Smooth muscle cell of the brain vasculature (primary cell): ENCODE measurements around the gene KIAA1614.
"Not testable (repeated sequence)": the region's sequence is repeated elsewhere in the genome, so short reads cannot be mapped to it uniquely, and the experiment has no call there.

Source experiments
- DNase-seq: peaks from one replicate; pipeline ENCODE4 v3.0.0-alpha.2; 2012; ENCODE audit warnings: low read depth, low spot score

Gene KIAA1614

DNA sequence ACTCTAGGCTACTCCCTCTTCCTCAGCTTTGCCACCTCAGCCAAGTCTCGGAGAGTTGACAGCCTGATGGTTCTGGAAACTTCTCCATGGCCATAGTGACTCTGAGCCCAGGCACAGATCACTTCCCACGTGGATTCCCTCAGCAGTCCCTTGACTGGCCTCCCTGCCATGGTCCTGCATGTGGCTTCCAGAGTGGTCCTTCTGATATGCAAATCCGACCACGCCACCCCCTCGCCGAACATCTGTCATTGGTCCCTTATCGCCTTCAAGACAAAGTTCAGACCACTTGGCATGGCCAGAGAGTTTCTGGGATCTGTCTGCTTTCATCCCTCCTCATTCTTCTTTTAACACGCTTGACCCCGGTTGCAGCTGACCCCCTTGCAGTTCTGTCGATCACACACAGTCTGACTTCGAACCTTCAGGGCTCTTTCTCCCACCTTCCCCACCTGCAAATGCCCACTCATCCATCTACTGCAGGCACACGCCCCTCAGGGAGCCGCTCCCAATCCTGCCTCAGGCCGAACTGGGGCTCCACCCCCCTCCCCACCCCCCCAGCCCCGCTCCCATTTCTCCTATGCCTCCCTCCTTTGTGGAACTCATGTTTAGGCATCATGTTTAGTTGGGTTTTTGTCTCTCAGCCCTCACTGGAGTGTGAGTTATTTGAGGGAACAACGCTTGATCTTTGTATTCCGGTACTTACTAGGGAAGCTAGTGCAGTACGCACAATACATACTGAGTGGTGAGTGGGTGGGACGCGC, 29.0 kb downstream of the KIAA1614 start:
- DNase-seq = no peak

DNA sequence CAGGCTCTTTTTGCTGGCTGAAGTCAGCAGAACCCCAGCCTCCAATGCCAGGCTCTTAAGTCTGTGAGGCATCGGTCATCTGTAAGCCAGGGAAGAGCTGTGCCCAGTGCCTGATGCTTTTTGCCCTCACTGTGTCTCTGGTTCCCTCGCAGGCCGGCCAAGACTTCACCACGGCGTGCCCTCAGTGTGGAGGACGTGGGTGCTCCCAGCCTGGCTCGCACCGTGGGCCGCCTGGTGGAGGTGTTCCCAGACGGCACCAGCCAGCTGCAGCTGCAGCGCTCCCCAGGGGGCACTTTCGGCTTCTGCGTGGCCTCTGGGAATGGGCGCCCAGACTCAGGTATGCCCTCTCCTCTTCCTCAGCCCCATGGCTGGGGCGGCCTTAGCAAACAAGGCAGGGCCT, 32.5 kb downstream of the KIAA1614 start:
- no peak for DNase-seq

DNA sequence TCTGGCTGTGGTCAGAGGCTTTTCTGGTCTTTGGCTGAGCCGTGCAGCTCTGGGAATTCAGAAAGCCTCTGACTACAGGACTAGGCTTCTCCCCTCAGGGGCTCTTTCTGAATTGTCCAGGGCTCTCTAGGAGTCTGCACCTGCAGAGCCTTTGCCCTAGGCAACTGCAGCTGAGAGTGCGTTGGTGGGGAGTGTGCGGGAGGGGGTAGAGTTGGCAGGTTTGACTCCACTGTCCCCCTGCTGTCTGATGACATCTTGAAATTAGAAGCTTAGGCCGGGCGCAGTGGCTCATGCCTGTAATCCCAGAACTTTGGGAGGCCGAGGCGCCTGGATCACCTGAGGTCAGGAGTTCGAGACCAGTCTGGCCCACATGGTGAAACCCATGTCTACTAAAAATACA, 32.9 kb downstream of the KIAA1614 start:
- no peak for DNase-seq

DNA sequence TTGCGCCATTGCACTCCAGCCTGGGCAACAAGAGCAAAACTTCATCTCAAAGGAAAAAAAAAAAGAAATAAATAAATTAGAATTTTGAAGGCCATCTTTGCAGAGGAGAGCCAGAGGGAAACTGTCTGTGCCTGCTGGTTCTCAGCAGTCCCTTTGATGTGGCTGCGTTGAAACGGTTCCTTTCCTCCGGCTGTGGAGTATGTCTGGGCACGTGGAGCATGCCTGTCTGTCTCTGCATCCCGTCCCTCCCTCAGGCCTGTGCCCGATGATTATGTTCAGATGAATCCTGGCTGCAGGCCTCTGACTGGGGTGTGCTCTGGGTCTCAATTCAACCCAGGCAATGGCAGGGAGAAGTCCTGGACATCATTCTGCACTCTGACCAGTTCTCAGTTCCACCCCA, 33.4 kb downstream of the KIAA1614 start:
- no peak for DNase-seq

DNA sequence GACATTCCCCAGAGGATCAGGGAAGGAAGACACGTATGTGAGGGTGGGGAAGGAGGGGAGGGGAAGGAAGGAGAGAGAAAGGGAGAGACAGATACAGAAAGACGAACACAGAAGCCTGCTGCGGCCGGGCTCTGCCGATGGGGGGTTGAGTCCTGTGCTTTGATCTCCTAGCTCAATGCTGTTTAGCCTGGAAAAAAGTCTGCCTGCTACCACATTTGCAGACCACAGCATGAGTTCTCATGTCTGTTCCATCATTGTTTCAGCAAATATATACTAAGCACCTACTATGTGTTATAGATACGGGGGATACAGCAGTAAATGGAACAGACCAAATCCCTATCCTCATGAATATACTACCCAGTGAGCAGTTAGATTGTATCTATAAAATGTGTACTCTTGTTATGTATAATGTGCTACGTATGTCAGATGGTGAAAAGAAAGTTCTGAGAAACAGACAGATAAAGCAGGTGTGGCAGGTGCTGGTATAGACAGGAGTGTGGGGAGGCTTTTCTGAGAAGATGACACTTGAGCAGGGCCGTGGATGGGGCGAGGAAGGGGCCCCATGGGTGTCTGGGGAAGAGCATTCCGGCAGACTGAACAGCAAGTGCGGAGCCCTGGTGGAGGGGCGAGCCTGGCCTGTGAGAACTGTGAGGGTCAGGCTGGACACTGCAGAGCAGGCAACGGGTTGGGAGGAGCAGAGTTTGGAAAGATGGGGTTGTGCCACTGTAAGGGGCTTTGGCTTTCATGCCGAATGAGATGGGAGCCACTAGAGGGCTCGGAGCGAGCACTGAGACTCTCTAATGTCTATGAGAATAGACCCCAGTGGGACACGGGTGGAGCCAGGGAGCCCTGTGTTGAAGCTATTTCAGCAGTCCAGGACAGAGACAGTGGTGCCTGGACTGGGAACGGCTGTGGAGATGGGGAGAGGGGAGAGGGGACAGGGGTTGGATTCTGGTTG, 34.1 kb downstream of the KIAA1614 start:
- no peak for DNase-seq

DNA sequence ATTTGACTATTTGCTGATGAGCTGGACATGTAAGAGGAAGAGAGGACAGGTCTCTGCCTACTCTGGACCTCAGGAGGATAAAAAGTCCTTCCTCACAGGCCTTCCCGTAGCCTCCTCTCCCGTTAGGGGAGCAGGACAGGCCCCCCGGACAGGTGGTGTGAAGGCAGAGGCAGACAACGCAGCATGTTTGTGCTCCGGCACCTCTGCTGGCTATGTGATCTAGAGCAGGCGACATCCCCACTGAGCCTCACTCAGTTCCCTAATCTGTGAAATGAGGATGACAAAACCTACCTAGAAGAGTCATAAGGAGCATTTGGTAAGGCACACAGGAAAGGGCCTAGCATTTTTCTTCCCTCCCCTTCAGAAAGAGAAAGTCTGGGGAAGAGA, 34.8 kb downstream of the KIAA1614 start:
- no peak for DNase-seq

DNA sequence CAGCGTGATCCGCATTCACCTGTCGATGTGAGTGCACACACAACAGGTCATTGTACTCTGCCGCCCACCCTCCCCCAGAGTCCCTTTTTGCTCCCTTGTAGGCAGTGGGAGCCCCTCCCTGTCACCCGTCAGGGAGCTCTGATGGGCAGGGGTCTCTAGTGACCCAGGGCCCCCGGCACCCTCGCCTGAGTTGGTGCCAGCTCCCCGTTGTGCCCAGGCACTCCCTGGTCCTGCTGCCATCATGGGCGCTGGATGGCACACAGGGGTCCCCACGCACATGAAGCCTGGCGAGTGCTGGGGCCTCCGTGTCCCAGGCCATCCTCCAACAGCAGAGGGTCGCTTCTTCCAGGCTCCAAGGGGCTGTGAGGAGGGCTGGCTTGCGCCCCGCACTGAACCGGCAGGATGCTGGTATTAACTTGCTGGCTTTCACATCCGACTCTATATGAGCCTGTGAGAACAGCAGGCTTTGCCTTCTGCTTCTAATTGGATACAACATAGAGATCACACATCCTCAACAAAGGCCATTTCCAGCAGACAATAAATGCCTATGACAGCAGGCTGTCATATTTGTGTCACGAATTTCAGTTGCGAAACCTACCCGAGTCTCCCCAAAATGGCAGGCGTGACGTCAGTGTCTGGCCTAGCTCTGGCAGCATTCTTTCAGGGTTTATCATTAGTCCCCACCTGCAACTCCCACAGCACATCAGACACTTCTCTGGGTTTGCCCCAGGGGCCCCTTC, 35.4 kb downstream of the KIAA1614 start:
- DNase-seq = no peak

DNA sequence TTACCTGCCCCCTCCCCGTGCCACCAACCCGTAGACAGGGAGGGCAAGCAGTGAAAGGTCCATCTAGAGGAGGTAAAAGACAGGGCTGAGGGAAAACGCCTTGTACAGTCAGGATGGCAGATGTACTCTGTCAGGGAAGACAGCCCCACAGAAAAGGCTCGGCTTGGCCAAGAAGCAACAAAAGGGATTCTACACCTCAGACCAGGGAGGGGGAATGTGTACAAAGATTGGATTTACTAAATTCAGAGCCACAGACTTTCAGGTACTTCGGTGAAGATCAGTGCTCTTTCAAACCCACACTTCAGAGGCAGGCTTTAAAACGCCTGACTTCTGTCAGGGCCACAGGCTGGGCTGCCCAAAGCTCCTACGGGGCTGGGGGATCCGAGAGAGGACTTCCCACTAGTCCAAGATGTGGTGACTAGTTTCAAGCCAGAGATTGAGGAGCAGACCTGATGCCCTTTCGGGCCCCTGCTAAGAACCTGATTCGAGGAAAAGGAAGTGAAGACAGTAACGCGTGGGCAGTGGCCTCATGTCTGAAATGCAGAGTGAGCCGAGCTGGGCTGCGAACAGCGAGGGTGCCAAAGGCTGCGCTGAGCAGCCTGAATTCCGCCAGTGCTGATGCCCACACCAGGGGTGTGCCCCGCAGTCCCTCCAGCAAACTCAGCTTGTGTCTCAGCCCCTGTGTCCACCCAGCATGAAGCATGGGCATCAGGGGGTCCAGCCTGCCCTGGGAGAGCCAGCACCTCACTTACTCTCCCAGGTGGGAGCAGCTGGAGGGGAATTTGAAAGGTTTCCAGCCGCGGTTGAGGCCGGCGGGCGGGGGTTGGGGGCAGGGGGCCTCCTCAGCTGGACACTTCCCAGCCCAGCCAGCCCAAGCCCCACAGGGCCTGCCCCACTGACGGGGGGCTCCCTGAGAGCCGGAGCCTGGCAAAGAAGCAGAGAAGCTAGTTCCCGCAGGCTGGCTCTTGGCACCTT, 36.2 kb downstream of the KIAA1614 start:
- DNase-seq = no peak

DNA sequence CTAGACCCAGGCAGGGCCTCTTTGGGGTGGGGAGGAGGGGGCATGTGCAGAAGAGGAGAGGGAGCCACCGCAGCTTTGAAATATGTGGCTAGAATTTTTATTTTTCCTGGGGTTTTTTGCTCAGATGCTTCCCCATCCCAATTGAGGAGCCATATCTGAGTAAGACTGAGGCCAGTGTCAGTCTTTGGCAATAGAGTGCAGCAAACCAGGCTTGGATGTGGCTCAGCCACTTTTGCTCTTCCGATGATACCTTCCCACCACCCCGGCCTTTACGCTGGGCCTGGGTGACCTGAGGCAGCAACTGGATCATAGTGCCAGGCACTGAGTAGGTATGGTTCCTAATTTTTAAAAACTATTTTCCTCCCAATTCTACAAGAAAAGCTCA, 36.9 kb downstream of the KIAA1614 start:
- DNase-seq = no peak

DNA sequence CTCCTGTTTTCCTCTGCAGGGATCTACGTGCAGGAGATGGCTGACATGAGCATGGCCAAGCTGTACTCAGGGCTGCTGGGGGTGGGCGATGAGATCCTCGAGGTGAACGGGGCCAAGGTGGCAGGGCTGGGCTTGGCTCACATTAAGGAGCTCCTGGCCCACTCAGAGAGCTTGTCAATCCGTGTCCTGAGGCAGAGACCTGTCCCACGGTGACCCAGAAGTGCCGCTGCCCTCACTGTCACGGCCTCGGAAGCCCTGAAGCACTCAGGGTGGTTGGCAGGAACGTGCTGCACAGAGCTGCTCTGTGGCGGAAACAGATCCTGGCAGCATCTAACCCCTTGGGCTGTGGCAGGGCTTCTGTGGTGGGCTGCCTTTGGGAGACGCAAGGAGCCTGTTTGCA, 37.6 kb downstream of the KIAA1614 start:
- DNase-seq = no peak

DNA sequence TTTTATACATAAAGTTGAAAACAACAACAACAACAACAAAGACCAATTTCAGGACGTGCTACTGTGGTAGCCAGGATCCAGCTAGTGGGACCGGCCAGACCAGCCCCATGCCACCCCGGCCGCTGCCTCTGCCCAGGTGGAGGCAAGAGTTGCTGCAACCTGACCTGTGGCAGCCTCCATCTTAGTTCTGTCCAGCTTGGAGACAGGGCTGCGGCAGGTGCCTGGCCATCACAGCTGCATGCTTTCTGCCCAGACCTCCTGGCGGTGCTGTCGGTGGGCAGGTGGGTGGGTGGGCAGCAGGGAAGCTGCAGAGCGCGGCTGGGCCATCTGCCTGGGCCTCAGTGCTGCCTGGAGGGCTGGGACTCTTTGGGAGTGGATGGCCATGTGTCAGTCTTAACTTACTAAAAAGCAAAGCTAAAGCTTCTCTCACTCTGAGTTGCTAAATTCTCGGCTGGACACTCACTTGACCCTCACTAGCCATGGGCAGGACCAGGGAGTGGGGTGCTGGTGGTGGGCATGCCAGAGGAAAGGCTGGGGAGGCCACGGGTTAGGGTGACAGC, 38.6 kb downstream of the KIAA1614 start:
- DNase-seq = no peak

DNA sequence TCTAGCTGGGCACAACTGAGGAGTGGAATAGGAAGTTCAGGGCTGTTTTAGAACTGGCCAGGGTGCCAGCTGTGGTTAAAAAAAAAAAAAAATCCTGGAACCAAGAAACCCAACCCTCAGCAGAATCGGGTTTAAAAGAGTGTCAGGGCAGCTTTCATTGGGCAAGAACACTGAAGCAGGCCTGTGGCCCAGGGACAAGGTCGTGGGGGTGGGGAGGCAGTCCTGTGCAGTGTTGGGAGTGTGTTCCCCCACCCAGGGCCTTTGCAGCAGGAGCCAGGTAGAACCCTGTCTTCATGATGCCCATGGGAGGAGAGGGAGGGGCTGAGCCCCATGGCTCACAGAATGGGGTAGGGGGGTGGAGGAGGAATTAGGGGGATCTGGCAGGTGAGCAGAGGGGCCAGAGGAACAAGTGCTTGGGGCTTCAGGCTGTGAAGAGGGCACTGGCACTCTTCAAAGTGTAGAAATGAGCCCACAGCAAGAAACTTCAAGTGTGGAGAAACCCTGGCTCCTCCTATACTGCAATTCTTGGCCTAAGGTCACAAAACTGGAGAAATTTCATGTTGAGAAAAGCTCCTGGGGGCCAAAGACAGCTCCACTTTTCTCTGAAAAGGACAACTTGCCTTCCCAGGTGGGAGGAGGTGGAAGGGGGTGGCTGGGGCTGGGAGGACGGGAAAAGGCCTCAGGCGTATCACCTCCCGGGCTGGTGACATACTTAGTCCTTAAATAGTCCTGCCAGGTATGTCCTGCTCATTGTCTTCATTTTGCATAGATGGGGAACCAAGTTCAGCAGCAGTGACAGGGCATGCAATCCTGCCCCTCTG, 39.3 kb downstream of the KIAA1614 start:
- no peak for DNase-seq

DNA sequence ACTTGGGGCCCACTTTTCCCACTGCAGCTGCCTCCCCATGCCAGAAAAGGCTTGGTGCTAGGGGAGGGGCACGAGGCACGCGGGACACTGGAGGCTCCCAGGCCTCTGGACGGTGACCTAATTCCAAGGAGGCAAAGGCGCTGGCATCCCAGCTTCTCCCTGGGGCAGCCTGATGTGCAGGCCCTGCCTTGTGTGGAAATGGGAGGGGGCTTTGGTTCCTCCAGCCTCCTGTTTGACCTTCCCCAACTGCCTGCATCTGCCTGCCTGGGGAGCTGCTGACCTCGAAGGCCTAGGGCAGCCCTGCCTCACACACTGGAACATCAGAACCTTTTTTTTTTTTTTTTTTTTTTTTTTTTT, 39.9 kb downstream of the KIAA1614 start:
- DNase-seq = no peak

DNA sequence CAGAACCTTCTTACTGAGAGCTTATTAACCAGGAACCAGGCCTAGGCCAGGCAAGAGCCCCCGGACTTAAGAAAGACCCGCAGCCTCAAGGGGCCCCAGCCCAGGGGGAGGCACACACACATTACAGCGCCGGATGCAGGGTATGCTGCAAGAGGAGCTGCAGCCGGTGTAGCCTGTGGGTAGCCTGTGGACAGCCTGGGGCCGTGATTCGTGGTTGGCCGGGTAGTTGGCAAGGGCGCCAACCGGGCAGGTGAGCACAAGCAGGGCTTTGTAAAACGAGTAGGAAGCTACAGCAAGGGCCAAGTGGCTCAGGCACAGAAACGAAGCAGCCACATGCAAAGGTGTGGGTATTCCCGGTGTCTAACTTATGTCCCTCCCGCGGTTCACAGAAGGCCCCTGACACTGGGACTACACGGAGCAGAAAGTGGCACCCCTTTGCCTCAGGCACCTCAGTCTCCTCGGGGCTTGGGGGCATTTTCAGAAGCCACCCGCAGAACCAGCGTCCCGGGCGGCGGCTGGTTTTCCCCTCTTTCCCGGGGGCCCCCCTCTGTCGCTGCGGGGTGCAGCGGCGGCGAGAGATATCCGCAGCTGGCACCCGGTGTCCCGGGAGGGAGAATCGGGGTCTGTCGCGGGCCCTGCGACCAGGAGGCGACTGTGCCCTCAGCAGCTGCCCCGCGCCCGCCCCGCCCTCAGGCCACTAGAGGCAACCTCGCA, 40.8 kb downstream of the KIAA1614 start:
- DNase-seq = no peak

DNA sequence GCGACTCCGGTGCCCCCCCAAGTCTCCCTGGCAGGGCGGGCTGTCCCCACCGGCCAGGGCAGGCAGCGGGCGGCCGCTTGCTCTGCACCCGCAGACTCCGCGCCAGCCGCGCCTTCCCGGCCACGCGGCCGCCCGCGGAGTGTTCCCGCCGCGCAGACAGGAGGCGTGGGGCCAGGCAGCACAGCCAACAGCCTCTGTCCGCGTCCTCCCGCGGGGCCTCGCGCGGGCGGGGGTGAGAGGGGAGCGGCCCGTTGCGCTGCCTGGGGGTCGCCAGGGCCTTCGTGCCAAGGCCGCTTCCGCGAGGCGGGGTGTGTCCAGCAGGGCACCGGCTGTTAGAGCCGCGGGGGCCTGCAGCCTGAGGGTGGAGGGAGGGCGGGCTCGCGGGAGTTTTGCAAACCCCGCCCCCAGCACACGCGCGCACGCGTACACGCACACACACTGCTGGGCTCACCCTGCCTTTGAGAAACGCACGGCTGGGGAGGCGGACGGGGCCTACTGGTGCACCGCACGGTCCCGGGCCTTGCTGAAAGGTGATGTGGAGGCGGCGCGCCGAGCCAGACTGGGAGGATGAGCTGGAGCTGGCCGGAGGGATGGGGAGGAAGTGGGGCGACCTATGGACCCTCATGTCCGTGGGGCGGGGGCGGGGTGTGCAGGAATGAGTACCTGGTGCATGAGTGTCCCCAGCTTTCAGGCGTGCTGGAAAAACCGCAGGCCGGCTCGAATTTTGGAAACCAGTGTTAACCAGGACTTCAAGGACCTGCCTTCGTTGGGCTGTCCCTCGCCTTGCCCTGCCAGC, 41.5 kb downstream of the KIAA1614 start:
- DNase-seq = no peak

DNA sequence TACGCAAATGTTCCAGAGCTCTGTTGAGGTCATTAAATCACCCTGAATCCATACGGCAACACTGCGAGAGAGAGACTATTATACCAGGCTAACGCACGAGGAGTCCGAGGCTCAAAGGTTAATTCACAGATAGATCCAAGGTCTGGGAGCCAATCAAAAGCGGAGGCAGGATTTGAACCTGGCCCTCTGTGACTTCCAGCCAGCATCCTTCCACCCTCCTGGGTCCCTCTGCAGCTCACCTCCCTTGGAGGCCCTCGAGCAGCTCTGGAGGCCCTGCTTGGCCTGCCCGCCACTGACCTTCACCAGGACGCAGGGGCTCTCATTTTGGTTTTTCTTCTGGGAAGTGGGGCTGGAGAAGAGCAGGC, 42.1 kb downstream of the KIAA1614 start:
- no peak for DNase-seq

DNA sequence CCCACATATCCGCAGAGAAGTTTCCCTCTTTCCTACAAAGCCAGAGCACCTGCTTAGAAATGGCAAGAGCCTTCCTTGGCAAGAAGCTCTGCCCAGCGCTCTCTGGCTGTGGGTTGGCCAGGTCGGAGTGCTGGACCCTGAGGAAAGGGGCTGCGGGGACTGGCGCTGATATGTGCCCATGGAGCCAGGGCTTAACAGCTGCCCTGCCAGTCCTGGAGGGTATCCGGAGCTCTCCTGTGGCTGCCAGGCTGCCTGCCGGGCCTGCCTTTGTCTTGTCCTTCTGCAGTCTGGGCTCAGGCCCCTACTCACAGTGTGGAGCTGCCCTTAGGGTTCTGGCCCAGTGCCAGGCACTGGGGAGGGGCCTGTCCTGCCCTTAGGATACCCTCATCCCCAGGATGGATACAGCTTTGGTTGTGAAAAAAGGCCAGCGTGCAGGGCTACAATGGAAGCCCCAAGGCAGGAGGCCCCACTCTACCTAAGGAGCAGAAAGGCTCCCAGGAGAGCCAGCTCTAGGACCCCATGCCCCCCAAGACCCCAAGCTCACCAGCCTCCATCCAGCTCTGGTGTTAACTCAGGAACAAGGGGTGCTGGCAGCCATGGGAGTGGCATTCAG, 43.4 kb downstream of the KIAA1614 start:
- no peak for DNase-seq

DNA sequence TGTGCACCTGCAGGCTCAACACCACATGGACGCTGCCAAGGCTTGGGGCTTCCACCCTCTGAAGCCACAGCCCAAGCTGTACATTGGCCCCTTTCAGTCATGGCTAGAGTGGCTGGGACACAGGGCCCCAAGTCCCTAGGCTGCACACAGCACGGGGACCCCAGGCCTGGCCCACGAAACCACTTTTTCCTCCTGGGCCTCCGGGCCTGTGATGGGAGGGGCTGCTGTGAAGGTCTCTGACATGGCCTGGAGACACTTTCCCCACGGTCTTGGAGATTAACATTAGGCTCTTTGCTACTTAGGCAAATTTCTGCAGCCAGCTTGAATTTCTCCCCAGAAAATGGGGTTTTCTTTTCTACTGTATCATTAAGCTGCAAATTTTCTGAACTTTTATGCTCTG, 46.9 kb downstream of the KIAA1614 start:
- not testable (repeated sequence) for DNase-seq
